ENCODE measurements around the gene HSD11B2. TPM values are rescaled to one million over a fixed set of nuclear protein-coding genes. Genes with fewer than 3 reads are reported as not detected.

Gene HSD11B2
- 33.5 and 35.1 TPM in 2 replicates for total RNA-seq (2021)
- long read RNA-seq, transcript HSD11B2-201 (5 exons, 1,900 nt) = major isoform, 6 of 11 reads
- long read RNA-seq, partial matches to known transcripts = 0 of 11 reads
- long read RNA-seq, other reads (novel, unspliced or antisense) = 5 of 11 reads

- Histone ChIP-seq H3T11ph (ENCODE audit: low read length) (no peak within 1 kb of the TSS), H3K79me1 (ENCODE audit: insufficient read depth, low read depth, low read length, poor library complexity, severe bottlenecking) (no peaks in the 10 kb centered on the region), H4K20me1 (ENCODE audit: control insufficient read depth, insufficient read depth, insufficient read length) (no peaks in the 10 kb centered on the region), H3K56ac (ENCODE audit: insufficient read length, low read depth, low read length) (no peak within 1 kb of the TSS), H2AK5ac (ENCODE audit: insufficient read length, low read length) (no peak within 1 kb of the TSS), H3K9me3 (ENCODE audit: control insufficient read depth, low read depth, low read length) (no peaks in the 10 kb centered on the region), H3K23ac (ENCODE audit: insufficient read length, low read depth, low read length) (no peak within 1 kb of the TSS), H3K27me3 (ENCODE audit: insufficient read depth, low read length) (no peaks in the 10 kb centered on the region; the same call in 1 of the 2 replicates), H2BK15ac (ENCODE audit: low read depth, low read length) (no peak within 1 kb of the TSS), H2BK12ac (ENCODE audit: insufficient read length, low read depth, low read length) (no peak within 1 kb of the TSS), H2BK20ac (ENCODE audit: low read depth, low read length, poor library complexity, severe bottlenecking) (no peak within 1 kb of the TSS), H3K4me2 (ENCODE audit: insufficient read depth, insufficient read length, low read length) (peak within 1 kb of the TSS; percentile 67), H2AFZ (ENCODE audit: low read length) (no peak within 1 kb of the TSS), H4K91ac (ENCODE audit: insufficient read length, low read depth, low read length) (no peak within 1 kb of the TSS), H3K23me2 (ENCODE audit: insufficient read length, low read depth, low read length, poor library complexity, severe bottlenecking) (peaks cover 17% of the 10 kb centered on the region), H3K18ac (ENCODE audit: insufficient read length, low read depth, low read length) (peak within 1 kb of the TSS; percentile 85), H3K27ac (ENCODE audit: insufficient read length, low read depth, low read length) (no peak within 1 kb of the TSS), H2BK120ac (ENCODE audit: low read depth, low read length, poor library complexity, severe bottlenecking) (no peak within 1 kb of the TSS), H2BK5ac (ENCODE audit: insufficient read length, low read length) (no peak within 1 kb of the TSS), H3K14ac (ENCODE audit: insufficient read depth, low read length) (peak within 1 kb of the TSS; percentile 68), H3K4ac (ENCODE audit: low read depth, low read length) (no peak within 1 kb of the TSS), H4K5ac (ENCODE audit: insufficient read length, low read depth, low read length) (no peak within 1 kb of the TSS), H3K79me2 (ENCODE audit: insufficient read depth, low read length) (no peaks in the 10 kb centered on the region; the same call in 1 of the 2 replicates), H3K9ac (ENCODE audit: extremely low read depth, insufficient read length, low read length) (peak within 1 kb of the TSS; percentile 23), H3K4me1 (ENCODE audit: insufficient read depth, low read length) (peaks cover 10% of the 10 kb centered on the region; the same call in 1 of the 2 replicates), H4K8ac (replicated peaks; ENCODE audit: insufficient read length, low read depth, low read length) (no peak within 1 kb of the TSS)
- Mint-ChIP-seq H3K27me3 (ENCODE audit: low read depth) (peaks cover 16% of the 10 kb centered on the region), H3K4me1 (peaks cover 57 to 58% of the 10 kb centered on the region in 2 experiments), H3K4me3 (peak within 1 kb of the TSS; percentile 80 to 90), H3K27ac (peak within 1 kb of the TSS in 2 of 3 experiments; percentile 8 to 92; a peak in 2 of 7 replicates), H3K9me3 (no peaks in the 10 kb centered on the region), H3K36me3 (ENCODE audit: insufficient read depth in 1 of 3, low read depth in 3 of 3) (peaks cover 0 to 9% (median 3%) of the 10 kb centered on the region in 3 experiments; a peak in 3 of 7 replicates)
- no CpG with 5 or more reads among the region's 87 CpGs for WGBS (ENCODE audit: extremely low coverage, insufficient read length, low lambda C conversion rate)
- DNase-seq = peak; percentile 81
- no peak for TF ChIP-seq CTCF (conservative IDR thresholded peaks at IDR 0.05)
Measured at GRCh38 chr16:67430977-67431774, at the start of gene HSD11B2. Gene HSD11B2, plus strand, starts transcription at chr16:67431121. Its CDS starts 128 bp downstream, at chr16:67431249.

All from H9 (cell line).